Erythroblast (primary cell): Measurements from ENCODE around the gene ATP2A1.

ENCODE experiments used
- GATA1 ChIP-seq: IDR thresholded peaks from 2 replicates; pipeline ENCODE4 v1.6.1; 2011; ENCODE audit warnings: low read depth, mild to moderate bottlenecking, control low read depth, low read length, moderate library complexity
- POLR2A ChIP-seq: IDR thresholded peaks from 2 replicates; pipeline ENCODE4 v1.6.1; 2011; ENCODE audit warnings: mild to moderate bottlenecking, low read length

GRCh38 chr16:28917095-28917494 lies 38.8 kb downstream of the ATP2A1 start:
- TF ChIP-seq POLR2A (no peak), GATA1 (no peak)
